SIG-M5 treated with dmso at 0.1 percent for 504 hours (cell line): Measurements from ENCODE around the gene MFF.
"Not testable (repeated sequence)": the region's sequence is repeated elsewhere in the genome, so short reads cannot be mapped to it uniquely, and the experiment has no call there.

Experiments used
- DNase-seq: peaks from one replicate; lab custom pipeline; 2025; ENCODE audit not compliant: unreplicated experiment; lab: John Stamatoyannopoulos, UW

Gene MFF

DNA sequence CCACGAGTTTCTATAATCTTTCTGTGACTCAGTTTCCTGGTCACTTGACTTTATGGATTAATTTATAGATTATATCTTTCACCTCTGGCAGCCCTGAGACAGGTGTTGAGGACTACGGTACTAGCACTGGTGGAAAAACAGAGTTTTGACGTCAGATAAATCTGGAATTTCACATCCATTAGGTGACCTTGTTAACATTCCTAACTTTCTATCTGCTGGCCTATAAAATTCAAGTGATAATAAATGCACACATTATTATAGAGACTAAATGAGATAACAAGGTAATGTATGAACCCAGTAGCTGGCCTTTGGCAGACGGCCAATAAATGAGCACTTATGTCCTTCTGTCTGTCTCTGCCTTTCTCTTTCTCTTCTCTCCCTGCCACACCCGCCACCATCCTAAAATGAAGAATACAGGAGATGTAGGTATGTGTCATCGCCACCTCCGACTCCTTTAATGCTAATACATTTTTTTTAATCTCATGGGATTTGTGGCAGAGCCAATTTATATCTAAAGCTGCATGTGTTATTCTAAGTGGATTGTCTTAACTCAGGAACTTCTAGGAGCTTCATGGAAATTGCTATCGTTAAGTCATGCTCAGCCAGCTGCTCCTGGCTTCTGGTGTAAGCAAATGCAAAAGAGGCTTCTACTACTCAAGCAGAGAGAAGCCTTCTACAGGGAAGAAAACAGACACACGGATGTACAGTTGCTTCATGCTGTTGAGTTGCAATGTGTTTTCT, 51.8 kb downstream of the MFF start:
- no peak for DNase-seq

DNA sequence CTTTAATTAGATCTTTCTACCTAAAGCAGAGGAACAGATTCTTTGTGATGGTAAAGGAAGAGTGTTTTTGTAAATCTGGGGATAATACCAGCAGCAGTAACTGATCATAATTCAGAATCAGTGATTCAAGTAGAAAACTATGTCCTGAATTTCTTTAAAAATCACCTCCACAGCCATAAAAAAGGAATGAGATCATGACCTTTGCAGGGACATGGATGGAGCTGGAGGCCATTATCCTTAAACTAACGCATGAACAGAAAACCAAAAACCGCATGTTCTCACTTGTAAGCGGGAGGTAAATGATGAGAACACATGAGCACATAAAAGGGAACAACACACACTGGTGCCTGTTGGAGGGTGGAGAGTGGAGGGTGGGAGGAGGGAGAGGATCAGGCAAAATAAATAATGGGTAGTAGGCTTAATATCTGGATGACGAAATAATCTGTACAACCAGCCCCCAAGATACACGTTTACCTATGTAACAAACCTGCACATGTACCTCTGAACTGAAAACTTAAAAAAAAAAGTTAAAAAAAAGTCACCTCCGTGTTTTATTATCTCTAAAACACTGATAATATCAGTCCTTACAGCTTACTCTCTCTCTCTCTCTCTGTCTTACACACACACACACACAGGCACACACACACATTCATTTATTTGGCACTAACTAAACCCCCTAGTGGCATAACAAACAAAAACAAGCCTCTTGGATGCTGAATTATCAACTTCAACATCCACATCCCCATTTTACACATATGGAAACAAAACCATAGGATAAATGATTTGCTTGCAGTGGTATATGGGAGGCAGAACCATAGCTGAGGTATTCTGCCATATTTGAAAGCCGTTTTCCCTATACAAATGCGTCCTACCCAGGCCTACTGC, 52.7 kb downstream of the MFF start:
- no peak for DNase-seq

DNA sequence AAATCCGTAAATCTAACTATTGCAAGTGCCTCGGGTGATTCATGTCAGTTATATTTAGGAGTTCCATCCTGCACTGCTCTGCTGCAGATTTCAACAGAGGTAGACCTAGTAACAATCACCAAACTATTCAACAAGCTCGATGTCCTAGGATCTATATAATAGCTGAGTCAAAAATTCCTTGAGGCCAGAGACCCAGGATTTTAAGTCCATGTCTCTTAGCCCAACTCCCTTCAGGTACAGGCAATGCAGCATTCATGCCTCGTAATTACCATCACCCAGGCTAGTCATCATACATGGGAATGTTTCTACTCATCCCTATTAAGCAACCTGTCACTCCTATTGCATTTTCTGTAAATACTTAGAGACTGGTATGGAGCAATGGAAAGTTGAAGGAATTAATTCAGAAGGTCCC, 53.3 kb downstream of the MFF start:
- DNase-seq: no peak

DNA sequence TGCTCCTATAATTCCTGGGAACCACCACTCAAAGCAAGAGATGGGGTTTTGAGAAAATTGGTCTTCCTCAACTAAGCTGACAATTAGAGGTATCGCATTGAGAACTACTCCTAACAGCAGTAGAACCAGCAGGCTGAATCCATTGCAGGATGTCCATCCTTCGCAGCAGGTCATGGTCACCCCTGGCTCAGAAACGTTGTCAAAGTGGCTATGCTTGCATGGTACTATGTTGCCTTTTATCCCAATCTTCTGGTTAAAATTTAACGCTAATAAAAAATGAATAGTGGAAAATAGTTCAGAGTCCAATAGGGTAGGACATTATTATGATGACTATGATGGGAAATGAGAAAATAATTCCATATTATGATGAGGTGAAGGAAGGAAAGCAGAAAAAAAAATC, 54.0 kb downstream of the MFF start, which contains the start of gene TM4SF20:
Gene TM4SF20 (minus strand): TSS at position 212 of the 400 bp plus-strand sequence. CDS start 38 bp downstream, at position 174.
- no peak for DNase-seq

DNA sequence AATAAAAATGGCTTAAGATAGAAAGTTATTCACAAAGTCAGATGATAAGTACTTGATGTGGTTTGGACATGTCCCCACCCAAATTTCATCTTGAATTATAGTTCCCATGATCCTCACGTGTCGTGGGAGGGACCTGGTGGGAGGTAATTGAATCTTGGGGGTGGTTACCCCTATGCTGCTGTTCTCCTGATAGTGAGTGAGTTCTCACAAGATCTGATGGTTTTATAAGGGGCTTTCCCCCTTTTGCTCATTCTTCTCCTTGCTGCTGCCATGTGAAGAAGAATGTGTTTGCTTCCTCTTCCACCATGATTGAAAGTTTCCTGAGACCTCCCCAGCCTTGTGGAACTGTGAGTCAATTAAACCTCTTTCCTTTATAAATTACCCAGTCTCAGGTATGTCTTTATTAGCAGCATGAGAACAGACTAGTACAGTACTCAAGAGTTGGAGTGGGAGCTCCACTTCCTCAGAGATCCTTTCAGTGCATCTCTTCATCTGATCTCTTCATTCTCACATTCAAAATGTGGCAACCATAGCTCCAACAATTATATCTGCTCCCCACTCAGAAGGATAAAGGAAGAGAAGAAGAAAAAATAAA, 57.3 kb downstream of the MFF start:
- DNase-seq: not testable (repeated sequence)

DNA sequence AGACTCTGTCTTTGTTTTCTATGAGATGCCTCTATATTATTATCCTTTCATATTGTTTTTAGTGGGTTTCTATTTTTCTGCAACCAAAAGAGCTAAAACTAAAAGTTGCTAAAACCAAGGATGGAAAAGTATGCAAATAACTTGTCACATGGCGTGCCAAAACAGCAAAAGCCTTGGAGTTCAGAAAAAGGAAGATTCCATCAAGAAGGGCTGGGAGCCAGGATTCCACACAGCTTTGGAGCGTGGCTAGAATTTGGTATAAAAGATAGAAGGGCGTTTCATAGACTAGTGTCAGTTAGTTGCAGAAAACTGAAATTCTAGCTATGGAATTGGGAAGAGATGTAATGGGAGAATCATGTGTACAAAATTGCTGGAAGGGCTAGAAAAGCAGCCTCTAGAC, 58.6 kb downstream of the MFF start:
- no peak for DNase-seq

DNA sequence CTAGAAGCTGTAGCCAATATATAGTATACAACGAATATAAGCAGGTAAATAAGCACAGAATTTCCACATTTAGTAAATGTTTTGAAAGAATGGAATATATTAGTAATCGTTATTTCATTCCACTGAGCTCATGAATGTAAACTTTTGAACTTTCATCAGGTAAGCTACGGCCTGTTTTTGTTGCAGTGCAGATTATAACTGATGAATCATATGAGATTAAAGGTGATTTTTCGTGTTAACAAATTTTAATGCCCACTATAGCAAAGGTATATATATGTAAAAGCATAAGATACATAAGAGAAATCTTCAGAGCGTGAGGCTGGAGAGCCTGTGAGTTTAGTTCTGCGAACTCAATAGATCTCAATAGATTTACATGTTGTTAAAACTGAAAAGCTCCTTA, 61.6 kb downstream of the MFF start:
- DNase-seq: no peak

DNA sequence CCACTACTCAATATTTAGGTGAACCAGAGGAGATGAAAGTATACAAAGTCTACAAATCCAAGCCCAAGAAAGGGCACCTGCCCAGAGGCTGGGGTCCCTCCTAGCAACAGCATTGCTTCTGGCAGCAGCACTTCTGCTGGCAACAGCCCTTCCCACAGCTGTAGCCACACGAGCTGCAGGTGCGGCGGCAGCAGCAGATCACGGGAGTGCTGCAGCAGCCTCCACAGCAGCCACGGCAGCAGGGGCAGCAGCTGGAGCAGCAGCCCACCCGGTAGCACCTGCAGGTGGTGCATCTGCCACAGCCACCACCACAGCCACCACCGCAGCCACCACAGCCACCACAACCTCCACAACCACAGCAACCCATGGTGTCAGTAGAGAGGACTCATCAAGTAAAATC, 62.5 kb downstream of the MFF start, which contains the start of gene SCYGR1:
Gene SCYGR1 (minus strand): TSS at position 367 of the 400 bp plus-strand sequence. CDS start 0 bp downstream, at position 367.
- DNase-seq: not testable (repeated sequence)

DNA sequence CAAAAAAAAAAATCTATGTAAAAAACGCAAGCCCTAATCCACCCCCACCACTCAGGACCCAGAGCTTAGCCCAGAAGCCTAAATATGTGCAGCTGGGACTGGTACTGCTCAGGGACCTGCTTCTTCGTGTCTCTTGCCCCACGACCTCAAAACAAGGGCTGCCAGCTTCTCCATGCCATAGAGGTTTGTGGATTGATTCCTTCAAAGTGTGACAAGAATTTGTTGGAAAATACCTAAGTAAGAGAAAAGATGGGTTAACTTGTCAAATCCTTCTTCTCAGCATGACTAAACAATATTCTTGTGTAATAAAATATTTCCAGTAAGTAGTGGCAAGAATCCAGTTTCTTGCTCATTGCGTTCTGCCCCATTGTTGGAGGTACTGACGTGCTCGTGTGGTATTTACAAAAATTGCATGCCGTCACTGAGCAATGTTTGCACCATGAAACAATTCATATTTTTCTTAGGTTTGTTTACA, 63.5 kb downstream of the MFF start:
- DNase-seq: no peak

DNA sequence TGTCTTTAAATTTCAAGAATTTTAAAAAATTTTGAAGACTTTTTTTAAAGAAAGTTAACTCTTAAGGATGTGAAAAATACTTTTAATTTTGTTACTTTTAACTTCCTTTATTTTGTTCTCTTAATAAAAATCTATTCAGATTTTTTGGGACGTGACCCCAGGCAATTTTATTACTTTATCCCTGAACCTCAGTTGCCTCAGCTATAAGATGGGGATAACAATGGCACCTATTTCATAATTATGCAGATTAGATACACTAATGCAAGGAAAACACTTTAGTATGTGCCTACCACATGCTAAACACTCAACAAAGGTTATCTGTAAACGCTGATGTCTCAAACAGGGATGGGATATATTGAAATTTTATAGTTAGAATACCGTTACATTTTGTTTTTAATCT, 64.2 kb downstream of the MFF start:
- DNase-seq: no peak

DNA sequence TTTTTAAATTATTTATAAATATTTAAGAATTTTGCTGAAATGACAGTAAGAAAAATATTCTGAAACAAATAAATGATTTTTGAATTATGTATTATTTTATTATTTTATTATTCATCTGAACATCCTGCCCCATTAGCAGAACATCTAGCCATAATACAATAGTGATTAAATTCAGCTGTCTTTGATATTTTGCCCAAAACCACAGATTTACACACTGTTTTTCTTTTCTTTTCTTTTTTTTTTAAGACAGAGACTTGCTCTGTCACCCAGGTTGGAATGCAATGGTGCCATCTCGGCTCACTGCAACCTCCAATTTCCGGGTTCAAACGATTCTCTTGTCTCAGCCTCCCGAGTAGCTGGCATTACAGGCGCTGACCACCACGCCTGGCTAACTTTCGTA, 64.6 kb downstream of the MFF start:
- no peak for DNase-seq

DNA sequence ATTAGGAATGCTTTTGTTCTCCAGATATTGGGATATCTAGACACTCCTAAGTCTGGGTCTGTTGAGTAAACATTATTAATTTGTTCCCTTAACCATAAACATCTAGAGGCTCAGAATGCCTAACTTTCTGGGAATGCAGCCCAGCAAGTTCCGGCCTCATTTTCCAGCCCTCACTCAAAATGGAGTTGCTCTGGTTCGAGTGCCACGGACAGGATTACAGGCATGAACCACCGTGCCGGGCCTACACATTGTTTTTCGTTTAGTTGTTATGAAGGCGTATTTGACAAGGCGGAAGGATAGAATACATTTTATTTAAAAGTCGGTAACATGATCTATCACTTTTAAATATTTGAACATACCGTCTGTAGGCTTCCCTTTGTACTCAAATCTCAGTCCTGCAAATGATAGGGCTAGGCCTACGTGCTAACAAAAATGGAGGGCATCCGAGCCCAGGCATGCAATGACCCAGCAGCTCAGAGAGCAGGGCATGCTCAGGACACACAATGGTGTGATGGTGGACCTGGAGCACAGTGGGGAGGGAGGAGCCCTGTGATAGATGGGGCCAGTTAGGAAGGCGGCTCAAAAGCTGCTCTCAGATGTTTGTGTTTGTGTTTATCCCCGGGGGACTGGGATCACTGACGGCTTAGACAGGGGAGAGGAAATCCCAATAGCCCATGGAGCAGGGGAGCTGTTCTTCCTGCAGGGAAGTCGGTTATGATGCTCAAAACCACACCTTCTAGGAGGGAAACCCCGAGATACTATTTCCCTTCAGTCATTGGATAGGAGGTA, 65.6 kb downstream of the MFF start:
- DNase-seq: no peak

DNA sequence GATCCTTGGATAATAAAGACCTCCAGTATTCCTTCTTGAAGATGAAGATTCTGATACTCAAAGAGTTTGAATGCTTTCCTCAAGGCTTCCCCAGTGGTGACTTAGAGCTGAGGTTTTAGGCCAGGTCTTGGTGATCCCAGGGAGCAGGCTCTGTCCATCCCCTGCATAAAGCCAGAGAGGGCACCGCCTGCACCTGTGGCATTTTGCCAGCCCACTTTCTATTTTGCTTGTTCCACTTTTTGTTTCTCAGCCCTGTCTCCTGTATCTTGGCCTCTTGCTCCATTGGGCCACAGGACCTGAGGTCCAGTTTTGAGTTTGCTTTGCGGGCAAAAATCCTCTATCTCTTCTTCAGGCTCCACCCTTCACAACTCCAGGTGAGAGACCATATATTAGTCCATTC, 69.3 kb downstream of the MFF start:
- no peak for DNase-seq

DNA sequence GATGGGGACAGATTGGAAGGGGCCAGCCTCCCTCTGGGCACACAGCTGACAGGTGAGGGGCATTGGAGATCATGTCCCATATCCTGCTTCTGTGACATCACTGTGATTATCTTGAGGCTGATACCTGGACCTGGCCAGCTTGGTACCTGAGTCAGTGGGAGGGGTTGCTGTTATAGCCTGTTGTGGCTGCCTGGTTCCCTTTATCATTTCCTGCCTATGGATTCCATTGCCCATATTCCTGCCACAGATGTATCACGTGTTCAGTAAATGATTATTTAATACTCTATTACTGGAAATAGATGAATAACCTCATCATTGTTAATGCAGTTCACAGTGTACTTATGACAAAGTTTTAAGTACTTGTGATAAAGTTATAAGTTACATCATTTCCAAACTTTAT, 70.5 kb downstream of the MFF start:
- DNase-seq: no peak

DNA sequence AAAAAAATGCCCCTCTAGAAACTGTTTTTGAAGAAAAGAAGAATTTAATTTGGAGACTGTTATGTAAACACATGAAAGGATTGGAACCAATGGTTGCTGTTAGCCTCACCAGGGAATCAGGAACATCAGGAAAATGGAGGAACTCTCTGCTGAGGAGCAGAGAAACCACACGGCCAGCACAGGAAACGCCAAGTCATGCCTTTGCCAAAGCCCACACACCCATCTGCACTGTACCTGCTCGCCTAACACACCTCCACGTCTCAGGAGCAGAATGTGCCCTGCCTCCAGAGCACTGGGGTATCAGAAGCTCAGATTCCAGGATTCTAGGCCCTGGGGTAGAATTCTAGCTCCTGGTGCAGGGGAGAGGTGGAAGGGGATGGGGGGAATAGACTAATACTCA, 72.5 kb downstream of the MFF start:
- DNase-seq: no peak

DNA sequence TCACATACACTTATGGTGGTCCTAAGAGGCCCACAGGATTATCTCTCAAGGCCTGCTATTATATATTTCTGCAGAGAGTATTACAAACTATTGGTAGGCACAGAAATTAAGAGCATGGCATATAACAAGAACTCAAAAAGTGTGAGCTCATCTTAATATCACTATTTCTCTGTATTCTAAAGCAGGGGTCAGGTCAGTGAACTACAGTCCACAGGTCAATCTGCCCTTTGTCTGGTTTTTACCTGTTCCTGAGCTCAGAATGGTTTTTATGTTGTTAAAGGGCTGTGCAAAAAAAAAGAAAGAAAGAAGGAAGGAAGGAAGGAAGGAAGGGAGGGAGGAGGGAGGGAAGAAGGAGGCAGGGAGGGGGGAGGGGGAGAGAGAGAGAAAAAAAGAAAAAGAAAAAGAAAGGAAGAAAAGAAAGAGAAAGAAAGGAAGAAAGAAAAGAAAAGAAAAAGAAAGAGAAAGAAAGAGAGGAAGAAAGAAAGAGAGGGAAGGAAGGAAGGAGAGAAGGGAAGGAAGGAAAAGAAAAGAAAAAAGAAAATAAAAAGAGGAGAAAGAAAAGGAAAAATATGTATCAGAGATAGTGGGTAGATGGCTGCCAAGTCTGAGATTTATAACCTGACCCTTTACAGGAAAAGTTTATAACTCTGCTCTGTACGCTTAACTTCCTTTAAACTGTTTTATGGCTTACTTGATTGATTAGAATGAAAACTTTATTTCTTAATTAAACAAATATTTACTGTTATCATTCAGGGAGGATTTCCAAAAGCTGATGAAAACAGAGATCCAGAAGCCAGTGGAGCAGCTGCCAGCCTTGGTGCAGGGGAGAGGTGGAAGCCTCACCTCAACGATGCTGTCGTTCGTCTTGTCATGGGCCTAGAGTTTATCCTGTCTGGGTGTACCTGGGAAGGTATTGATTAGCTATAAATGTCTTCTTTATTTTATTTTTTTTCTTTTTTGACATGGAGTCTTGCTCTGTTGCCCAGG, 73.9 kb downstream of the MFF start:
- no peak for DNase-seq

DNA sequence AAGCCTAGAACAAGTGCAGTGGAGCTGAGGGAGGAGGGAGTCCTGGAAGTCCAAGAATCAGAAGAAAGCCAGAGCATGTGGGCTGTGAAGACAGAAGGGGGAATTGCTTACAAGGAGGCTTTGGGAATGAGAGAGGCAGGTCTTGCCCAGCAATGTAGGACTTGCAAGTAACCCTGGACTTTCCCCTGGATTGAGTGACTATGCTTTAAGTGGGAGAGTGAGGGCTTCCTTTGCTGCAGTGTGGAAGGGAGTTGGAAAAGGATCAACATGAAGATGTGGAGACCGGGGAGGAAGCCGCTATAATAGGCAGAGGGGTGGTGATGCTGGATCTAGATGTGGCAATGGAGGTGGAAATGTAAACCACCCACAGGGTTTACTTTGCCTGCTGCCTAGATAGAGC, 76.5 kb downstream of the MFF start:
- no peak for DNase-seq

DNA sequence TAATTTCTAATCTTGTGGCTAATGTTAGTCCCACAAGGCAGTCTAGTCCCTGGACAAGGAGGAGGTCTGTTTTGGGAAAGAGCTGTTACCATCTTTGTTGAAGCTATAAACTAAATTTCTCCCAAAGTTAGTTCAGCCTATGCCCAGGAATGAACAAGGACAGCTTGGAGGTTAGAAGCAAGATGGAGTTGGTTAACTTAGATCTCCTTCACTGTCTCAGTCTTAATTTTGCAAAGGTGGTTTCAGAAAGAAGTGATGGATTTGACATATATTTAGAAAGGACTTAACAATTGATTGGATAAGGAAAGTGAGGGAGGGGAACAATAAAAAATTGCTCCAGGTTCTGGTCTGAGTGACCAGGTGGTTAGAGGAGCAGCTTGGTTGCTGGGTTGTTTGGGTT, 77.3 kb downstream of the MFF start:
- no peak for DNase-seq

DNA sequence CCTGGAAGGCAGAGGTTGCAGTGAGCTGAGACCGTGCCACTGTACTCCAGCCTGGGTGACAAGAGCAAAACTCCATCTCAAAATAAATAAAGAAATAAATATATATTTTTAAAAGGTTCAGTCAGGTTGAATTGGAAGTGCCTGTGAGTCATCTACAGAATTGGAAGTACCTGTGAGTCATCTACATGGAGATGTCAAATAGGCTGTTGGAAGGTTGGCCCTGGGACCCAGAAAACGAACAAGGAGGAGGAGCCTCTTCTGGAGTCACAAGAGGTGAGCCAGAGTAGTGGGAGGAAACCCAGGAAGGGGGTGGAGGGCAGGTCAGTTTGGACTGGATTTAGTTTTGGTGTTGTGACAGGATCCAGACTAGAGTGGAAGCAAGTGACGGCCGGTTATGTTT, 77.9 kb downstream of the MFF start:
- DNase-seq: no peak
